Neutrophil (primary cell): ENCODE data around the gene ACOX1.
A peak's percentile ranks its signal among the peaks of the same experiment; 100 is the strongest.

ENCODE experiments used
- H3K27ac ChIP-seq: fragments of 200-600 bp; sonication (generic); 2 replicates; pipeline ENCODE4 v1.5.1; 2016; ENCODE audit warnings: mild to moderate bottlenecking, moderate library complexity
- H3K27me3 ChIP-seq: fragments of 200-600 bp; sonication (generic); 2 replicates; pipeline ENCODE4 v1.6.0; 2016; ENCODE audit warnings: mild to moderate bottlenecking
- H3K36me3 ChIP-seq: fragments of 200-600 bp; sonication (generic); 2 replicates; pipeline ENCODE4 v1.5.1; 2017
- H3K4me1 ChIP-seq, 2 experiments: fragments of 200-600 bp in 1 of 2; sonication (generic) in 1 of 2; 1 replicate in 1 of 2; 2 replicates in 1 of 2; pipeline versions ENCODE4 v1.5.1 to v1.6.1; 2013 to 2016; ENCODE audit warnings: low read depth in 1 of 2, low read length in 1 of 2, mild to moderate bottlenecking in 1 of 2, moderate library complexity in 1 of 2; ENCODE audit not compliant: control insufficient read depth in 1 of 2, insufficient read depth in 1 of 2
- H3K4me3 ChIP-seq, 2 experiments: fragments of 200-600 bp in 1 of 2; sonication (generic) in 1 of 2; 1 replicate in 1 of 2; 2 replicates in 1 of 2; pipeline ENCODE4 v1.5.1; 2013 to 2016; ENCODE audit warnings: low read depth in 1 of 2, low read length in 1 of 2, mild to moderate bottlenecking in 1 of 2, moderate library complexity in 1 of 2
- H3K9me3 ChIP-seq: fragments of 200-600 bp; sonication (generic); 2 replicates; pipeline ENCODE4 v1.5.1; 2016
- CTCF ChIP-seq: fragments of 200-600 bp; sonication (generic); IDR thresholded peaks from 2 replicates; pipeline ENCODE4 v1.5.1; 2016; ENCODE audit warnings: antibody characterized with exemption

Gene ACOX1

DNA sequence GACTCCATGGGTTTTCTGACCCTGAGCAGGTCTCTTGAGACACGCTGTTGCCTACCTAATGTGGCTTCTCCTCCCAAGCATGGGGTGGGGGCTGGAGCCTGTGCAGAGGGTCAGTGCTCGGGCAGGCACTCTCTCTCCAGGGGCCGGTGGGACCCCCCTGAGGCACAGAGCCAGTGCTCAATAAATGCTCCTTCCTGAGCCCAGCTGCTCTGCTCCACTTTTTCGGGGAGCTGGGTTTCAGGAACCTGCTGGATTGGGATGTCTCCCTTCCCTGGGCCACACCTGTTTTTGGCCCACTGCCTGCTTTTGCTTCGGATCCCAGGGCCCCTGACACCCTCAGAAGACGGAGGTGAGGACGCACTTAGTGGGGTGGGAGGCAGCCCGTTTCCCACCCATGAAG is 80.9 kb downstream of the ACOX1 start:
- Histone ChIP-seq H3K4me1 (peaks cover 19 to 20% of the 10 kb centered on the region in 2 experiments), H3K36me3 (peaks cover 29% of the 10 kb centered on the region), H3K27me3 (no peaks in the 10 kb centered on the region), H3K27ac (no peak overlapping the region), H3K9me3 (no peaks in the 10 kb centered on the region), H3K4me3 (no peak overlapping the region)
- no peak for TF ChIP-seq CTCF

- no peaks in the 10 kb centered on the region for H3K9me3 ChIP-seq
- H3K36me3 ChIP-seq: peaks cover 29% of the 10 kb centered on the region
- TF ChIP-seq CTCF: no peak
- H3K27me3 ChIP-seq: no peaks in the 10 kb centered on the region
- peak overlapping the region; percentile 80 for H3K27ac ChIP-seq
- peak overlapping the region; percentile 75 to 76 for H3K4me3 ChIP-seq
- H3K4me1 ChIP-seq: peaks cover 19 to 20% of the 10 kb centered on the region in 2 experiments
Measured at GRCh38 chr17:75897160-75898019, 81.6 kb downstream of the ACOX1 start.

DNA sequence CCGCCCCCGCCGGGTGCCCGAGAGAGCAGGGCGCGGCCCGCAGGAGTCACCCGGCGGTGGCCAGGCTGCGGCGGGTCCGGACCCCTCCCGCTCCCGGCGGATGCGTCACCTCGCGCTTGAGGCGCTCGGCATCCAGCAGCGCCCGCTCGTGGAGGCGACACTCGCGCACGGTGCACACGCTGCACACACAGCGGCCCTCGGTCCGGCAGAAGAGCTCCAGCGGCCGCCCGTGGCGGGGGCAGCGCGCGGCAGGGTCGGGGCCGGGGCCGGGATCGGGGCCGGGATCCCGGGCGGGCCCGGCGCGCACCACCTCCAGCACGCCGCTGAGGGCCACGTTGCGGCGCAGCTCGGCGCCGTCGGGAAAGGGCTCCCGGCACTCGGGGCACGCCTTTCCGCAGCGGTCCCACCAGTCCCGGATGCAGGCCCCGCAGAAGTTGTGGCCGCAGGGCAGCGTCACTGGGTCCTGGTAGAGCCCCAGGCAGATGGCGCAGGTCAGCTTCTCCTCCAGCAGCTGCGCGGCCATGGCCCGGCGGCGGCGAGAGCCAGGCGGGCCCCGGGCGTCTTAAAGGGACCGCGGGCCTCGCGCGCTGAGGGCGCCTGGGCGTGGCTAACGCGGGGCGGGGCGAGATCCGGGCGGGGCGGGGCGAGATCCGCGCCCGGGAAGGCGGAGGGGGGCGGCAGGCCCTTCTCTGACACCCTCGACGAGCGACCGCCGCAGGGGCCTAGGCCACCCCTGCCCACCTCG is 82.4 kb downstream of the ACOX1 start, which contains the start of gene TRIM65:
Gene TRIM65 (minus strand): TSS at position 537 of the 745 bp plus-strand sequence. CDS start 14 bp downstream, at position 523.
- H3K27me3 ChIP-seq: no peaks in the 10 kb centered on the region
- TF ChIP-seq CTCF: peak; percentile 53
- peak within 1 kb of the TSS; percentile 75 to 76 for H3K4me3 ChIP-seq
- peaks cover 26% of the 10 kb centered on the region for H3K36me3 ChIP-seq
- peaks cover 19 to 20% of the 10 kb centered on the region in 2 experiments for H3K4me1 ChIP-seq
- no peaks in the 10 kb centered on the region for H3K9me3 ChIP-seq
- H3K27ac ChIP-seq: peak within 1 kb of the TSS; percentile 80

GRCh38 chr17:75895370-75896155 is 83.4 kb downstream of the ACOX1 start:
- Histone ChIP-seq H3K36me3 (peaks cover 18% of the 10 kb centered on the region), H3K4me1 (peaks cover 19 to 20% of the 10 kb centered on the region in 2 experiments), H3K9me3 (no peaks in the 10 kb centered on the region), H3K4me3 (peak overlapping the region; percentile 75 to 76), H3K27me3 (no peaks in the 10 kb centered on the region), H3K27ac (peak overlapping the region; percentile 80)
- no peak for TF ChIP-seq CTCF

DNA sequence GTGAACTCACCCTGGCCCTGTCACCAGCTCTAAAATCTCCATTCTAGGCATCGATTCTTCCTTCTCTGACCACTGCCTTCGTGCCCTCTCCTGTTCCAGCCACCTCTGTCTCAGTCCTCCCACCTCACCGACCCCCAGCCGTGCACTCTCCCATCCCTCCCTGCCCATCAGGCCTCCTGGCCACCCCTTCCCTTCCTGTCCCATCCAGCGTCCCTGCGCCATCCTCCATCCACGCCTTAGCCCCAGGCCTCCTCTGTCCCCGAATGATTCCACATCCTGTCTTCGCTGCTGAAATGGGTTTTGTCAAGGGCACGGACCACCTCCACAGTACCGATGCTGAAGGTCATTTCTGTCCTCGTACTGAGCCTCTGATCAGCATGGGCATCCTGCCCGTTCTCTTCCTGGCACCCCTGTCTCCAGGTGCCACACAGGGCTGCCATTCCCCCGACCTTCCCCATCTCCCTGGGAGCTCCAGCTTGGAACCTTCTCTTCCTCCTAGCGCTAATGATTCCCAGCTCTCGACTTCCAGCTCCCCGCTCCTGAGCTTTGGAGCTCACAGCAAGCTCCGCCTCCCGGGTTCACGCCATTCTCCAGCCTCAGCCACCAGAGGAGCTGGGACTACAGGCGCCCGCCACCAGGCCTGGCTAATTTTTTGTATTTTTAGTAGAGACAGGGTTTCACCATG is 84.8 kb downstream of the ACOX1 start:
- Histone ChIP-seq H3K27ac (no peak overlapping the region), H3K36me3 (peaks cover 7% of the 10 kb centered on the region), H3K9me3 (no peaks in the 10 kb centered on the region), H3K4me3 (no peak overlapping the region), H3K27me3 (no peaks in the 10 kb centered on the region), H3K4me1 (peaks cover 19 to 20% of the 10 kb centered on the region in 2 experiments)
- TF ChIP-seq CTCF: no peak
